Mucosa of descending colon (tissue), 3 donors: ENCODE data around the gene SLC9B1. TPM values are rescaled to one million over a fixed set of nuclear protein-coding genes. Genes with fewer than 3 reads are reported as not detected.
A peak's percentile ranks its signal among the peaks of the same experiment; 100 is the strongest.
"Not testable (repeated sequence)": the region's sequence is repeated elsewhere in the genome, so short reads cannot be mapped to it uniquely, and the experiment has no call there.

Experiments used
- ATAC-seq: fragments of 200-7000 bp; cut with Tn5 transposase; one replicate; pipeline ENCODE4 v1.9.1; 2020; ENCODE audit warnings: mild to moderate bottlenecking, moderate library complexity
- DNase-seq, 3 donors: peaks; one replicate each; pipeline ENCODE4 v3.0.0-alpha.2; 2020
- H3K36me3 ChIP-seq: fragments of 200-600 bp; one replicate; pipeline ENCODE4 v1.8.0; 2021; ENCODE audit warnings: low read depth, mild to moderate bottlenecking
- H3K4me1 ChIP-seq: fragments of 200-600 bp; one replicate; pipeline ENCODE4 v1.8.0; 2021; ENCODE audit warnings: low read depth, mild to moderate bottlenecking
- H3K4me3 ChIP-seq: fragments of 200-600 bp; one replicate; pipeline ENCODE4 v1.8.0; 2021; ENCODE audit warnings: mild to moderate bottlenecking
- H3K9me3 ChIP-seq: fragments of 200-600 bp; one replicate; pipeline ENCODE4 v1.8.0; 2021; ENCODE audit warnings: mild to moderate bottlenecking
- CTCF ChIP-seq: fragments of 200-600 bp; IDR thresholded peaks from one replicate; pipeline ENCODE4 v1.8.0; 2022; ENCODE audit warnings: antibody characterized with exemption, mild to moderate bottlenecking
- intact Hi-C, 2 donors: fragments of 100-400 bp; cut with DNase I in 1 of 2; cut with micrococcal nuclease in 1 of 2; formaldehyde crosslinking; loops; one replicate each; pipeline versions ENCODE4 v1.11.0 to v1.11.1; 2022; cut with DNase I, micrococcal nuclease
- total RNA-seq, 3 donors: library from RNA; stranded (reverse); fragmentation: NEBNext Ultra II Directional in 2 of 3; extraction: Animal tissue kit (Norgen Biotek cat#: 25700) in 2 of 3; gene quantifications; one replicate each; pipeline versions ENCODE4 v1.2.1 to v1.2.4, GENCODE V29; 2021 to 2023
- donor health status: DM: no; HTN: no; CAD: no; lungs with moderate emphysema.
- donor health status: DM: no; HTN: no; CAD: no.
- donor health status: DM: no; HTN: yes; CAD: no.

SLC9B1 gene
- total RNA-seq, 3 donors from 2014 or later, result 0.65 to 1.4 TPM; not detected in 1

- Histone ChIP-seq H3K36me3 (no peaks in the 10 kb centered on the region), H3K9me3 (no peaks in the 10 kb centered on the region), H3K4me1 (peaks cover 3% of the 10 kb centered on the region), H3K4me3 (peak overlapping the region; percentile 45)
- ATAC-seq (peak; percentile 54), DNase-seq (peak; percentile 41 to 56 (median 55))
- TF ChIP-seq CTCF, result no peak
- intact Hi-C loops, result loop anchor here in 1 of 2 donors (2.0 kb wide), 1 partner anchor 39 kb away; no protein-coding TSS in a partner anchor
Observed at GRCh38 chr4:102868153-102868780, 151.2 kb downstream of the SLC9B1 start.

GRCh38 chr4:102867278-102868152 is 152.0 kb downstream of the SLC9B1 start:
- no peaks in the 10 kb centered on the region for H3K36me3 ChIP-seq
- intact Hi-C loops, result loop anchor here in 1 of 2 donors (2.0 kb wide), 1 partner anchor 39 kb away; no protein-coding TSS in a partner anchor
- H3K4me3 ChIP-seq, result no peak overlapping the region
- ATAC-seq (no peak), DNase-seq (no peak)
- TF ChIP-seq CTCF, result no peak
- H3K4me1 ChIP-seq, result peaks cover 3% of the 10 kb centered on the region
- no peaks in the 10 kb centered on the region for H3K9me3 ChIP-seq

- H3K9me3 ChIP-seq, DNase-seq, H3K4me3 ChIP-seq, intact Hi-C loops, H3K36me3 ChIP-seq, H3K4me1 ChIP-seq, ATAC-seq: not testable (repeated sequence)
Observed at GRCh38 chr4:102865327-102865726, 154.2 kb downstream of the SLC9B1 start.

GRCh38 chr4:102862747-102863146 is 156.8 kb downstream of the SLC9B1 start:
- Histone ChIP-seq H3K4me1 (no peaks in the 10 kb centered on the region), H3K9me3 (peaks cover 12% of the 10 kb centered on the region), H3K4me3 (no peak overlapping the region), H3K36me3 (no peaks in the 10 kb centered on the region)
- DNase-seq (no peak), ATAC-seq (no peak)
- no peak for TF ChIP-seq CTCF
- intact Hi-C loops, result no loop called here

- no peak for DNase-seq
- no peak for ATAC-seq
- intact Hi-C loops, result no loop called here
Observed at GRCh38 chr4:102862016-102862415, 157.5 kb downstream of the SLC9B1 start.

More at GRCh38 chr4:102862016-102862415, 157.5 kb downstream of the SLC9B1 start:
- Histone ChIP-seq H3K36me3 (no peaks in the 10 kb centered on the region), H3K4me1 (no peaks in the 10 kb centered on the region), H3K4me3 (no peak overlapping the region), H3K9me3 (peaks cover 12% of the 10 kb centered on the region)
- TF ChIP-seq CTCF, result no peak
